ENCODE results near the gene RPS27.
"Not testable (repeated sequence)": the region's sequence is repeated elsewhere in the genome, so short reads cannot be mapped to it uniquely, and the experiment has no call there.

The RPS27 gene

DNA sequence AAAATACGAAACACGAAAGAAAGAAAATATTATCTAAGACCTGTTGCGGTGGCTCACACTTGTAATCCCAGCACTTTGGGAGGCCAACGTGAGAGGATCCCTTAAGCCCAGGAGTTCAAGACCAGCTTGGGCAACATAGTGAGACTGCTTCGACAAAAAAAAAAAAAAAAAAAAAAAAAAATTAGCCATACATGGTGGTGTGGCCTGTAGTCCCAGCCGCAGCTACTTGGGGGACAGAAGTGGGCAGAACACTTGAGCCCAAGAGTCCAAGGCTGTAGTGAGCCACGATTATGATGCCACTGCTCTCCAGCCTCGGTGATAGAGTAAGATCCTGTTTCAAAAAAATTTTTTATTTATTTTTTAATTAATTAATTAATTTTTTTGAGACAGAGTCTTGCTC, 2.9 kb upstream of the RPS27 start:
- Mint-ChIP-seq H3K9me3 (peaks cover under 1% of the 10 kb centered on the region), H3K36me3 (ENCODE audit: low read depth) (peaks cover 21% of the 10 kb centered on the region), H3K4me3 (no peak overlapping the region), H3K27ac (peak overlapping the region; percentile 93), H3K27me3 (no peaks in the 10 kb centered on the region), H3K4me1 (ENCODE audit: low read depth) (peaks cover 49% of the 10 kb centered on the region)
- DNase-seq = no peak

DNA sequence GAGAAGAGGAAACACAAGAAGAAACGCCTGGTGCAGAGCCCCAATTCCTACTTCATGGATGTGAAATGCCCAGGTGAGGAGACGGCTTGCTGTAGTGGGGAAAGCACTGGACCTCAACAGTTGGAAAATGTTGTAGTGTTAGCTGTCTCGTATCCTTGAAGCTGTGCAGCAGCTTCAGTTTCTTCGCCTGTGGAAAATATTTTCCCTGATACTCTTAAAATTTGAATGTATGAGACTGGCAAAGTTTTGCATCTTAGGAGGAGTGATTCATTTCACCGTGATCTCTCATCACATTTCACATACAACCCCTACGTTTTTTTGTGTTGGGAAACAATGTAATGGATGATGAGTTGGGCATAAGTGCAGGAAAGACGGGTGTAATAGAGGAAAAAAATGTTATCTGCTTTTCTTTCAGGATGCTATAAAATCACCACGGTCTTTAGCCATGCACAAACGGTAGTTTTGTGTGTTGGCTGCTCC, 629 bp downstream of the RPS27 start:
- H3K9me3 Mint-ChIP-seq = peaks cover 2% of the 10 kb centered on the region
- H3K27me3 Mint-ChIP-seq = no peaks in the 10 kb centered on the region
- H3K4me1 Mint-ChIP-seq (ENCODE audit: low read depth) = peaks cover 43% of the 10 kb centered on the region
- H3K4me3 Mint-ChIP-seq = peak overlapping the region; percentile 99
- peak overlapping the region; percentile 99 for H3K27ac Mint-ChIP-seq
- H3K36me3 Mint-ChIP-seq (ENCODE audit: low read depth) = peaks cover 55% of the 10 kb centered on the region
- no peak for DNase-seq

DNA sequence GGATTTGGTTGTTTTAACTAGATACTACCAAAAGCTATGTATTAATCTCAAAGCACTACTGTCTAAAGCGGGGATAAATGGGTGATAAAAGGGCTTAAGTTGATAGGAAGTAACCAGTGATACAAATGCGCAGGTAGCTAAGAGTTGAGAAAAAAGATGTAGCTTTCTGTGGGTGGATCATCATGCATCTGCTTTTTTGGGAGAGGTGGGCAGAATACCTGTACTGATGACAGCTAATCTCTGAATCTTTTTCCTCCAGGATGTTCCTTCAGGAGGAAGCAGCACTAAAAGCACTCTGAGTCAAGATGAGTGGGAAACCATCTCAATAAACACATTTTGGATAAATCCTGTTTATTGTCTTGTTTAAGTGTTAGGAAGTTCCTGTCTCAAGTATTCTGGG, 1.2 kb downstream of the RPS27 start:
- Mint-ChIP-seq H3K4me1 (ENCODE audit: low read depth) (peaks cover 38% of the 10 kb centered on the region), H3K36me3 (ENCODE audit: low read depth) (peaks cover 55% of the 10 kb centered on the region), H3K9me3 (peaks cover 2% of the 10 kb centered on the region), H3K4me3 (peak overlapping the region; percentile 99), H3K27me3 (no peaks in the 10 kb centered on the region), H3K27ac (peak overlapping the region; percentile 99)
- DNase-seq = no peak

DNA sequence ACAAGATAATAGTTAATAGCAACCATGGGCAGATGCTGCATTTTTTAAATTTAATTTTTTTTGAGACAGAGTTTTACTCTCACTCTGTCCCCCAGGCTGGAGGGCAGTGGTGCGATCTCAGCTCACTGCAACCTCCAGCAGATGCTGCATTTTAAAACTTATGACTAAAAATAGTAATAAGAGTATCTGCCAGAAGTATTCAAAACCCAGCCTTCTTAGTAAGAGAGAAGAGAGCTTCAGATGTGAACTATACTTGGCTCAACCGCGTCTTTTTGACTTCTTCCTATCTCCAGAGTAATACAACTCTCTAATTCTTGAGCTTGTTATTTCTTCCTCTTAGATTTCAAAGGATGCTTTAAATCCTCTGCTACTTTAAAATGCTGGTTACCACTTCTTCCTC, 4.6 kb downstream of the RPS27 start:
- Mint-ChIP-seq H3K4me1 (ENCODE audit: low read depth) (peaks cover 26% of the 10 kb centered on the region), H3K9me3 (peaks cover 2% of the 10 kb centered on the region), H3K27ac (peak overlapping the region; percentile 84), H3K4me3 (no peak overlapping the region), H3K27me3 (no peaks in the 10 kb centered on the region), H3K36me3 (ENCODE audit: low read depth) (peaks cover 55% of the 10 kb centered on the region)
- no peak for DNase-seq

DNA sequence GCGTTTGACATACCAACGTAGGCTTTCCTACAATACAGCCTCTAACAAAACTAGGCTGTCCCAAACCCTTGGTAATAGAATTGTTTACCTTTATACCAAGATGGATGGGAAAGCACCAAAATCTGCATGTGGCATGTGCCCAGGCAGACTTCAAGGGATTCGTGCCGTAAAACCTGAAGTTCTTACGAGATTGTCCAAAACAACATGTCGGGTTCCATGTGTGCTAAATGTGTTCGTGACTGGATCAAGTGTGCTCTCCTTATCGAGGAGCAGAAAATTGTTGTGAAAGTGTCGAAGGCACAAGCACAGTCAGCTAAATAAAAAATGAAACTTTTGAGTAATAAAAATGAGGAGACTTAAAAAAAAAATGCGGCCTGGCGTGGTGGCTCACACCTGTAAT, 5.1 kb downstream of the RPS27 start:
- H3K4me1 Mint-ChIP-seq (ENCODE audit: low read depth) = peaks cover 22% of the 10 kb centered on the region
- no peaks in the 10 kb centered on the region for H3K27me3 Mint-ChIP-seq
- H3K4me3 Mint-ChIP-seq = no peak overlapping the region
- no peak for DNase-seq
- H3K27ac Mint-ChIP-seq = peak overlapping the region; percentile 84
- peaks cover 53% of the 10 kb centered on the region for H3K36me3 Mint-ChIP-seq (ENCODE audit: low read depth)
- peaks cover 2% of the 10 kb centered on the region for H3K9me3 Mint-ChIP-seq

DNA sequence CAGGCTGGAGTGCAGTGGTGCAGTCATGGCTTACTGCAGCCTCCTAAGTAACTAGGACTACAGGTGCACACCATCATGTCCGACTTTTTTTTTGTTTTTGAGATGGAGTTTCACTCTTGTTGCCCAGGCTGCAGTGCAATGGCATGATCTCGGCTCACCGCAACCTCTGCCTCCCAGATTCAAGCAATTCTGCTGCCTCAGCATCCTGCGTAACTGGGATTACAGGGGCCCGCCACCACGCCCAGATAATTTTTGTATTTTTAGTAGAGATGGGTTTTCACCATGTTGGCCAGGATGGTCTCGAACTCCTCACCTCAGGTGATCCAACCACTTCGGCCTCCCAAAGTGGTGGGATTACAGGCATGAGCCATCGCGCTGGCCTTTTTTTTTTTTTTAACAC, 6.3 kb downstream of the RPS27 start:
- not testable (repeated sequence) for DNase-seq, H3K4me3 Mint-ChIP-seq, H3K9me3 Mint-ChIP-seq, H3K27me3 Mint-ChIP-seq
- H3K4me1 Mint-ChIP-seq (ENCODE audit: low read depth) = peaks cover 18% of the 10 kb centered on the region
- H3K36me3 Mint-ChIP-seq (ENCODE audit: low read depth) = peaks cover 41% of the 10 kb centered on the region
- peak overlapping the region; percentile 29 for H3K27ac Mint-ChIP-seq

DNA sequence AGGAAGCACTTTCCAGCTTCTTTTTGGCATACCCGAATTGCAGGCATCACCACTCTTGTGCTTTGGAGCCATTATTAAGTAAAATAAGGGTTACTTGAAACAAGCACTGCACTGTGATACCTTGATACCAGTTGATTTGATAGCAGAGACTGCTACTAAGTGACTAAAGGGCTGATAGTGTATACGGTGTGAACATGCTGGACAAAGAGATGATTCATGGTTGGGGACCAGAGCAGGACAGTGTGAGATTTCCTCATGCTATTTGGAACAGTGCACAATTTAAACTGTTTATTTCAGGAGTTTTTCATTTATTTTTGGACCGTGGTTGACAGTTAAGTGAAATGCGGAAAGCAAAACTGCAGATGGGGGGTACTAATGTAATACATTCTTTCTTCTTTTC, 9.9 kb downstream of the RPS27 start:
- peaks cover 6% of the 10 kb centered on the region for H3K36me3 Mint-ChIP-seq (ENCODE audit: low read depth)
- H3K27ac Mint-ChIP-seq = no peak overlapping the region
- DNase-seq = no peak
- peaks cover 3% of the 10 kb centered on the region for H3K4me1 Mint-ChIP-seq (ENCODE audit: low read depth)
- H3K27me3 Mint-ChIP-seq = no peaks in the 10 kb centered on the region
- H3K9me3 Mint-ChIP-seq = no peaks in the 10 kb centered on the region
- H3K4me3 Mint-ChIP-seq = no peak overlapping the region

DNA sequence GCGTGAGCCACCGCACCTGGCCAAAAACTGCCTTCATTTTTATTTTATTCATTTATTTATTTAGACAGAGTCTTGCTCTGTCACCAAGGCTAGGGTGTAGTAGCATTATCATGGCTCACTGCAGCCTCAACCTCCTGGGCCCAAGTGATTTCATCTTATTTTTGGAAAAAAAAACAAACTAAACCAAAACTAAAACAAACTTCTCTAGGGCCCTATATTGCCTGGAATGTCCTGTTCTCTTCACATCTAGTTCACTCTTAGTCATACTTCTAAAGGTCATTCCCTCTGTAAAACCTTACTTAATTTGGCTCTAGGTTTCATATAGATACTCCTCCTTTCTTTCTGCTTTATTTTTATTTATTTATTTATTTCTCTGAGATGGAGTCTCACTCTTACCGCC, 15.6 kb downstream of the RPS27 start:
- H3K4me1 Mint-ChIP-seq (ENCODE audit: low read depth) = no peaks in the 10 kb centered on the region
- no peak for DNase-seq

DNA sequence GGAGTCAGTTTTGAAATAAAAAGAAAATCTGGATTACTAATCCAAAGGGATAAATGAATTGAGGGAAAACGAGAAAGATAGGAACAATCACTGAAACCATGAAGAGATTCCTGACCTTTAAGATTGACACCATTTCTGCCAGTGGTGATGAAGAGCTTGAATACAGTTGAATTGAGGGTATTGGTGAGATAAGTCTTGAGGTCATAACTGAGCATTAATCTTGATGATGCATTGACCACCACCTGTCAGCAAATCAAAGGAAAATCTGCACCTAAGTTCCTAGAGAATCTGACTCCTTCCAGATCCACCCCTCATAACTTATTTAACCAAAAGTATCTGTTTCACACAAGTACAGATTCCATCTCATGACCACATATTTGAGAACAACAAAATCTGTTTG, 21.6 kb downstream of the RPS27 start:
- Mint-ChIP-seq H3K36me3 (ENCODE audit: low read depth) (no peaks in the 10 kb centered on the region), H3K4me1 (ENCODE audit: low read depth) (peaks cover 2% of the 10 kb centered on the region), H3K27me3 (no peaks in the 10 kb centered on the region), H3K9me3 (no peaks in the 10 kb centered on the region), H3K27ac (no peak overlapping the region), H3K4me3 (no peak overlapping the region)
- DNase-seq = no peak

More for the DNA sequence above, 15.6 kb downstream of the RPS27 start:
- H3K27ac Mint-ChIP-seq = no peak overlapping the region
- H3K36me3 Mint-ChIP-seq (ENCODE audit: low read depth) = no peaks in the 10 kb centered on the region
- H3K27me3 Mint-ChIP-seq = no peaks in the 10 kb centered on the region
- no peak overlapping the region for H3K4me3 Mint-ChIP-seq
- no peaks in the 10 kb centered on the region for H3K9me3 Mint-ChIP-seq

DNA sequence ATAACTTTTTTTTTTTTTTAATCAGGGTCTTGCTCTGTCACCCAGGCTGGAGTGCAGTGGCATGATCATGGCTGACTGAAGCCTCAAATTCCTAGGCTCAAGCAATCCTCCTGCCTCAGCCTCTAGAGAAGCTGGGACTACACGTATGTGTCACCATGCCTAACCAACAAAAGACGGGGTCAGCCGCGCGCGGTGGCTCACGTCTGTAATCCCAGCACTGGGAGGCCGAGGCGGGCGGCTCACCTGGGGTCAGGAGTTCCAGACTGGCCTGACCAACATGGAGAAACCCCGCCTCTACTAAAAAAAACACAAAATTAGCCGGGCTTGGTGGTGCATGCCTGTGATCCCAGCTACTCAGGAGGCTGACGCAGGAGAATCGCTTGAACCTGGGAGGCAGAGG, 22.0 kb downstream of the RPS27 start:
- H3K9me3 Mint-ChIP-seq; H3K4me1 Mint-ChIP-seq (ENCODE audit: low read depth); H3K36me3 Mint-ChIP-seq (ENCODE audit: low read depth); DNase-seq; H3K27me3 Mint-ChIP-seq; H3K27ac Mint-ChIP-seq; H3K4me3 Mint-ChIP-seq: not testable (repeated sequence)

DNA sequence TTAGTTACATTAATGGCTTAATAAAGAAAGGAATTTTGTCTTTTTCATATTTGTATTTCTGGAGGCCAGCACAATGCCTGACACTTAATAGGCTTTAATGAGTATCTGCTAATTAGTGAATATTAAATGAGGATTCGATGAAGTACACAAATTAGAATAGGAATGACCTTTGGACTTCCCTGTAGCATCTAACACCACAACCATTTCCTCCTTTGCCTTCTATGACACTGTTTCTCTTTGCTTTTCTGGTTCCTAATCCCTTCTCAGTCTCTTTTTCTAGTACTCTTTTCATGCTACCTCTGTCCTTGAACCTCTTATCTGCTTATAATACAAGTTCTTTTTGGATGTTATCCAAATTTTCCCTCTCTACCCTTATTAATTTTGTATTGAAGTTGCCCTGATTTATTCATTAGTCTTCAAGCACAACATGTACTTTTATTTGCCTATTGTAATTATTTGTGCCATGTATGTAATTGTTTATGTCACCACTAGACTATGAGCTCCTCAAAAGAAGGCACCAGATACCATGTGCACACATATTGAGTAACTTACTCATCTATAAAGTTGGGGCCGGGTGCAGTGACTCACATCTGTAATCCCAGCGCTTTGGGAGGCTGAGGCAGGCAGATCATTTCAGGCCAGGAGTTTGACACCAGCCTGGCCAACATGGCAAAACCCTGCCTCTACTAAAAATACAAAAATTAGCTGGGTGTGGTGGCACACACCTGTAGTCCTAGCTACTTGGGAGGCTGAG, 23.8 kb downstream of the RPS27 start:
- no peak for DNase-seq
- H3K9me3 Mint-ChIP-seq = no peaks in the 10 kb centered on the region
- no peaks in the 10 kb centered on the region for H3K36me3 Mint-ChIP-seq (ENCODE audit: low read depth)
- no peak overlapping the region for H3K27ac Mint-ChIP-seq
- peaks cover 2% of the 10 kb centered on the region for H3K4me1 Mint-ChIP-seq (ENCODE audit: low read depth)
- no peak overlapping the region for H3K4me3 Mint-ChIP-seq
- H3K27me3 Mint-ChIP-seq = no peaks in the 10 kb centered on the region

DNA sequence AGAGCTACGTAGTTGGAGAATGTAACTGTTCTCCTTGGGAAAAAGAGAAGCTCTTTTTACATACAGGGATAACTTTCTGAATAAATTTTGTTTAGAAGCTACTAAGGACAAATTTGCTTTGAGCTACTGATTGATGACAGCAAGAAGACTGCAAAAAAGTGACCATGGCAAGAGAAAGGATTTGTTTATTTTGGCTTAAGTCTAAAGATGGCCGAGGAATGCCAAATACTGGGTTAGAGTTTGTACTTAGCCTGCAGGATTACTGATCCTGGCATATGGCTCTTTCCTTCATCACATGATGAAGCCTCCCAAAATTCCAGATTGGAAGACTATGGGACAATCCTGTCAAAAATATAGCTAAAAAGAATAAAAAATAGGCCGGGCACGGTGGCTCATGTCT, 28.7 kb downstream of the RPS27 start:
- no peak for DNase-seq
- H3K9me3 Mint-ChIP-seq = no peaks in the 10 kb centered on the region
- H3K27me3 Mint-ChIP-seq = no peaks in the 10 kb centered on the region
- H3K27ac Mint-ChIP-seq = no peak overlapping the region
- no peaks in the 10 kb centered on the region for H3K36me3 Mint-ChIP-seq (ENCODE audit: low read depth)
- peaks cover 2% of the 10 kb centered on the region for H3K4me1 Mint-ChIP-seq (ENCODE audit: low read depth)
- no peak overlapping the region for H3K4me3 Mint-ChIP-seq

DNA sequence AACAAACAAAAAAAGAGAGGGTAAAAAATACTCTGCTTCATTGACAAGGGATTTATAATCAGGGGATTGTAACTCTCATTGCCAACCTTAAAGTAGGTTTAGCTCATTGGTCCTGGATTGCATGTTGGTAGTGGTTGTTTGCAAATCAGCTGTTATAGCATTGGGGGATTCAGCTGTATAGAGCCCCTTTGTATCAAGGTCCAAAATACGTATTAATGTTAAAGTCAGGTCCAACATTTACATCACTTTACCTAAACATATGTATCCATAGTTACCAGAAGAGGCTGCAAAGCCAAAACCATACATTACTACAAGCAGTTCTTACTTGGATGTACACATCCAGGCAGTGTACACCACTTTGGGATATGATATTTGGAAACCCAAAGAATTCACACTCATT, 29.4 kb downstream of the RPS27 start:
- Mint-ChIP-seq H3K36me3 (ENCODE audit: low read depth) (no peaks in the 10 kb centered on the region), H3K27ac (no peak overlapping the region), H3K4me3 (no peak overlapping the region), H3K27me3 (no peaks in the 10 kb centered on the region), H3K9me3 (no peaks in the 10 kb centered on the region), H3K4me1 (ENCODE audit: low read depth) (no peaks in the 10 kb centered on the region)
- no peak for DNase-seq

DNA sequence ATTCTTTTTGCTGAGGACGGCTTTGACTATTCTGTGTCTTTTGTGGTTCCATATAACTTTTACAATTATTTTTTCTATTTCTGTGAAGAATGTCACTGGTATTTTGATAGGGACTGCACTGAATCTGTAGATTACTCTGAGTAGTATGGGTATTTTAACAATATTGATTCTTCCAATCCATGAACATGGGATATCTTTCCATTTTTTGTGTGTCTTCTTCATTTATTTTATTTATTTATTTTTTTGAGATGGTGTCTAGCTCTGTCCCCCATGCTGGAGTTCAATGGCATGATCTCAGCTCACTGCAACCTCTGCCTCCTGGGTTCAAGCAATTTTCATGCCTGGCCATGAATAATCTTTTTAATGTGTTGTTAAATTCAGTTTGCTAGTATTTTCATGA, 43.1 kb downstream of the RPS27 start:
- H3K27me3 Mint-ChIP-seq; H3K4me1 Mint-ChIP-seq (ENCODE audit: low read depth); H3K36me3 Mint-ChIP-seq (ENCODE audit: low read depth); H3K27ac Mint-ChIP-seq; H3K9me3 Mint-ChIP-seq; DNase-seq; H3K4me3 Mint-ChIP-seq: not testable (repeated sequence)
